H1 (cell line): ENCODE measurements around the gene RAB3B. TPM values are rescaled to one million over a fixed set of nuclear protein-coding genes. Genes with fewer than 3 reads are reported as not detected.

Experiments used
- CTCF ChIA-PET: fragments of 300-600 bp; sonication (Branson Sonifier 250); formaldehyde crosslinking; loops from one replicate; lab custom pipeline; 2021; ENCODE audit not compliant: partially characterized antibody; lab: Charles Lee
- POLR2A ChIA-PET: fragments of 300-600 bp; sonication (Branson Sonifier 250); formaldehyde crosslinking; loops from one replicate; lab custom pipeline; 2021; ENCODE audit warnings: inconsistent platforms; ENCODE audit not compliant: partially characterized antibody; lab: Charles Lee
- DNase-seq, 2 experiments: peaks; one replicate each; pipeline versions ENCODE4 v3.0.0 to v3.0.0-alpha.2; 2010 to 2022; ENCODE audit warnings: low spot score in 2 of 2, low read depth in 1 of 2, mixed read lengths in 1 of 2
- FAIRE-seq: peaks from 2 replicates; lab custom pipeline; 2011; peaks lifted over from hg19 to GRCh38; lab: Jason Lieb, UNC
- H2AFZ ChIP-seq: 2 replicates; pipeline ENCODE4 v1.8.1; 2012; ENCODE audit warnings: low read length, inconsistent platforms
- H2AK5ac ChIP-seq: 2 replicates; pipeline ENCODE4 v1.6.1; 2013; ENCODE audit warnings: low read depth, low read length
- H2BK120ac ChIP-seq: replicated peaks from 2 replicates; pipeline ENCODE3; 2013; ENCODE audit warnings: low read depth, low read length, inconsistent platforms
- H2BK12ac ChIP-seq: 2 replicates; pipeline ENCODE4 v1.6.1; 2013; ENCODE audit warnings: low read depth, low read length
- H2BK15ac ChIP-seq: 2 replicates; pipeline ENCODE4 v1.6.1; 2013; ENCODE audit warnings: low read length
- H2BK20ac ChIP-seq: 2 replicates; pipeline ENCODE4 v1.6.1; 2013; ENCODE audit warnings: low read length
- H2BK5ac ChIP-seq: 2 replicates; pipeline ENCODE4 v1.6.1; 2013; ENCODE audit warnings: low read depth, low read length
- H3K14ac ChIP-seq: 2 replicates; pipeline ENCODE4 v1.6.1; 2013; ENCODE audit warnings: inconsistent platforms; ENCODE audit not compliant: insufficient read length
- H3K18ac ChIP-seq: 2 replicates; pipeline ENCODE4 v1.6.1; 2013; ENCODE audit warnings: low read length; ENCODE audit errors: extremely low read depth
- H3K23ac ChIP-seq: 2 replicates; pipeline ENCODE4 v1.6.1; 2013; ENCODE audit warnings: inconsistent platforms; ENCODE audit not compliant: insufficient read length
- H3K23me2 ChIP-seq: 2 replicates; pipeline ENCODE4 v1.6.1; 2013; ENCODE audit warnings: low read depth, low read length
- H3K27ac ChIP-seq: 2 replicates; pipeline ENCODE4 v1.6.1; 2011; ENCODE audit warnings: low read depth, low read length, inconsistent platforms
- H3K27me3 ChIP-seq, 4 experiments: replicated peaks in 1 of 4; 1 replicate in 1 of 4; 2 replicates in 3 of 4; pipeline versions ENCODE4 v1.6.1 to v1.8.1; 2011 to 2013; ENCODE audit warnings: low read length in 3 of 4, mild to moderate bottlenecking in 3 of 4, inconsistent platforms in 2 of 4, mixed read lengths in 2 of 4, moderate library complexity in 1 of 4; ENCODE audit not compliant: control insufficient read depth in 3 of 4, insufficient read depth in 3 of 4; ENCODE audit errors: extremely low read depth in 1 of 4
- H3K36me3 ChIP-seq, 4 experiments: 2 replicates each; pipeline versions ENCODE4 v1.6.1 to v1.8.1; 2011 to 2013; ENCODE audit warnings: mild to moderate bottlenecking in 4 of 4, low read length in 3 of 4, moderate library complexity in 2 of 4, control low read depth in 1 of 4, inconsistent platforms in 1 of 4; ENCODE audit not compliant: insufficient read depth in 4 of 4, control insufficient read depth in 2 of 4
- H3K4ac ChIP-seq: replicated peaks from 2 replicates; pipeline ENCODE3; 2013; ENCODE audit warnings: low read length, low read depth, mixed read lengths, inconsistent platforms; ENCODE audit not compliant: insufficient read length
- H3K4me1 ChIP-seq, 4 experiments: replicated peaks in 1 of 4; 1 replicate in 1 of 4; 2 replicates in 3 of 4; pipeline versions ENCODE4 v1.6.1 to v1.8.1; 2011 to 2013; ENCODE audit warnings: low read length in 3 of 4, inconsistent platforms in 2 of 4, mixed read lengths in 1 of 4; ENCODE audit not compliant: insufficient read depth in 4 of 4, control insufficient read depth in 3 of 4
- H3K4me2 ChIP-seq, 2 experiments: 2 replicates each; pipeline versions ENCODE4 v1.6.1 to v1.8.1; 2011 to 2013; ENCODE audit warnings: low read depth in 2 of 2, low read length in 2 of 2, control low read depth in 1 of 2, inconsistent platforms in 1 of 2, mild to moderate bottlenecking in 1 of 2; ENCODE audit not compliant: insufficient read depth in 1 of 2
- H3K4me3 ChIP-seq, 4 experiments: fragments of 200-600, 300-600 bp in 1 of 4; sonication (generic), shearing (Covaris generic), sonication (Bioruptor Twin) in 1 of 4; 2 replicates each; pipeline versions ENCODE4 v1.5.1 to v1.8.1; 2011 to 2016; ENCODE audit warnings: low read length in 4 of 4, low read depth in 3 of 4, control low read depth in 2 of 4, inconsistent platforms in 2 of 4, mild to moderate bottlenecking in 2 of 4, mixed read lengths in 1 of 4, moderate library complexity in 1 of 4; ENCODE audit not compliant: insufficient read depth in 2 of 4; ENCODE audit errors: extremely low read depth in 1 of 4
- H3K56ac ChIP-seq: replicated peaks from 2 replicates; pipeline ENCODE3; 2013; ENCODE audit warnings: low read depth, mild to moderate bottlenecking, mixed read lengths, low read length, inconsistent platforms; ENCODE audit not compliant: insufficient read length
- H3K79me1 ChIP-seq: 2 replicates; pipeline ENCODE4 v1.6.1; 2013; ENCODE audit warnings: low read depth, low read length, control low read depth
- H3K79me2 ChIP-seq, 2 experiments: 2 replicates each; pipeline versions ENCODE4 v1.6.1 to v1.8.1; 2012 to 2013; ENCODE audit warnings: low read length in 2 of 2, mild to moderate bottlenecking in 2 of 2, inconsistent platforms in 1 of 2; ENCODE audit not compliant: insufficient read depth in 2 of 2, control insufficient read depth in 1 of 2
- H3K9ac ChIP-seq, 4 experiments: replicated peaks in 1 of 4; 1 replicate in 1 of 4; 2 replicates in 3 of 4; pipeline versions ENCODE4 v1.6.1 to v1.8.1; 2011 to 2013; ENCODE audit warnings: low read depth in 3 of 4, low read length in 3 of 4, control low read depth in 2 of 4, mild to moderate bottlenecking in 2 of 4, moderate library complexity in 2 of 4, inconsistent platforms in 1 of 4; ENCODE audit errors: extremely low read depth in 1 of 4
- H3K9me3 ChIP-seq, 2 experiments: 2 replicates each; pipeline versions ENCODE4 v1.6.1 to v1.8.1; 2012 to 2013; ENCODE audit warnings: mild to moderate bottlenecking in 2 of 2, moderate library complexity in 2 of 2, control low read depth in 1 of 2, inconsistent platforms in 1 of 2, low read depth in 1 of 2, low read length in 1 of 2, mixed read lengths in 1 of 2; ENCODE audit not compliant: insufficient read depth in 2 of 2
- H4K20me1 ChIP-seq, 2 experiments: replicated peaks in 1 of 2; 2 replicates each; pipeline versions ENCODE3 to v1.8.1; 2011 to 2013; ENCODE audit warnings: inconsistent platforms in 2 of 2, low read length in 2 of 2, mild to moderate bottlenecking in 1 of 2; ENCODE audit not compliant: insufficient read depth in 2 of 2, control insufficient read depth in 1 of 2
- H4K5ac ChIP-seq: 2 replicates; pipeline ENCODE4 v1.6.1; 2013; ENCODE audit warnings: low read length, low read depth, mixed read lengths, inconsistent platforms; ENCODE audit not compliant: insufficient read length
- H4K8ac ChIP-seq: 2 replicates; pipeline ENCODE4 v1.8.0; 2013; ENCODE audit warnings: mild to moderate bottlenecking, moderate library complexity, low read length, inconsistent platforms; ENCODE audit not compliant: insufficient read depth; ENCODE audit errors: extremely low read depth
- H4K91ac ChIP-seq: replicated peaks from 2 replicates; pipeline ENCODE3; 2013; ENCODE audit warnings: low read length, mixed read lengths, inconsistent platforms; ENCODE audit not compliant: insufficient read length
- BRCA1 ChIP-seq: IDR thresholded peaks from 2 replicates; pipeline ENCODE4 v1.6.1; 2012; ENCODE audit warnings: low read depth, low read length, improper control_type of control experiment
- CREB1 ChIP-seq: IDR thresholded peaks from 2 replicates; pipeline ENCODE4 v1.6.1; 2012; ENCODE audit warnings: inconsistent platforms
- EP300 ChIP-seq, 2 experiments: IDR thresholded peaks; 1 replicate in 1 of 2; 2 replicates in 1 of 2; pipeline ENCODE4 v1.6.1; 2011 to 2012; ENCODE audit warnings: low read depth in 2 of 2, low read length in 2 of 2, mild to moderate bottlenecking in 2 of 2, borderline replicate concordance in 1 of 2, inconsistent platforms in 1 of 2, moderate library complexity in 1 of 2
- GTF2F1 ChIP-seq: IDR thresholded peaks from 2 replicates; pipeline ENCODE4 v1.6.1; 2012; ENCODE audit warnings: low read depth, low read length, improper control_type of control experiment, borderline replicate concordance
- HDAC2 ChIP-seq, 2 experiments: fragments of 300-600 bp in 1 of 2; sonication (generic) in 1 of 2; IDR thresholded peaks; 2 replicates each; pipeline ENCODE4 v1.6.1; 2011 to 2012; ENCODE audit warnings: low read depth in 2 of 2, low read length in 2 of 2, mild to moderate bottlenecking in 2 of 2, moderate library complexity in 2 of 2, borderline replicate concordance in 1 of 2, inconsistent platforms in 1 of 2
- MAFK ChIP-seq: IDR thresholded peaks from 2 replicates; pipeline ENCODE4 v1.6.1; 2012; ENCODE audit warnings: low read depth, mild to moderate bottlenecking, improper control_type of control experiment, low read length
- POLR2A ChIP-seq, 2 experiments: IDR thresholded peaks; 1 replicate in 1 of 2; 2 replicates in 1 of 2; pipeline ENCODE4 v1.6.1; 2011; ENCODE audit warnings: low read depth in 2 of 2, low read length in 2 of 2, mild to moderate bottlenecking in 2 of 2; ENCODE audit errors: control extremely low read depth in 1 of 2
- RBBP5 ChIP-seq: IDR thresholded peaks from 2 replicates; pipeline ENCODE4 v1.7.1; 2012; ENCODE audit warnings: low read depth, mild to moderate bottlenecking, inconsistent platforms, low read length, moderate library complexity, borderline replicate concordance
- YY1 ChIP-seq: IDR thresholded peaks from 2 replicates; pipeline ENCODE4 v1.6.1; 2011; ENCODE audit warnings: low read depth, mild to moderate bottlenecking, low read length
- WGBS, 2 experiments: shearing (Covaris generic) in 1 of 2; methylation state at CpG; one replicate each; pipeline versions ENCODE4 v1.1.6 to v1.1.7; 2013 to 2015; ENCODE audit warnings: low lambda C conversion rate in 2 of 2, mixed read lengths in 2 of 2, inconsistent platforms in 1 of 2, low coverage in 1 of 2, missing lambda C conversion rate in 1 of 2; ENCODE audit not compliant: insufficient replicate concordance in 2 of 2, insufficient coverage in 1 of 2, insufficient read length in 1 of 2; ENCODE audit errors: extremely low coverage in 1 of 2, missing lambda C conversion rate in 1 of 2; 5-methylcytosine and 5-hydroxymethylcytosine counted together
- polyA plus RNA-seq, 7 experiments: library from polyadenylated mRNA; depleted of rRNA in 3 of 7; stranded (reverse) in 5 of 7; unstranded in 2 of 7; fragments of >200 nt in 5 of 7; fragments of 200-250 nt in 2 of 7; gene quantifications; 1 replicate in 5 of 7; 2 replicates in 1 of 7; 4 replicates in 1 of 7; pipeline versions ENCODE4 v1.2.1 to v1.2.3, GENCODE V29; 2011 to 2013; ENCODE audit warnings: missing spikeins in 2 of 7, mixed read lengths in 2 of 7
- total RNA-seq: library from RNA; stranded (reverse); fragmentation: NEBNext Ultra II Directional; extraction: Animal tissue kit (Norgen Biotek cat#: 25700); gene quantifications from 2 replicates; pipeline ENCODE4 v1.2.1, GENCODE V29; 2021

RAB3B gene
- total and polyA plus RNA-seq, 2 of the 8 experiments (the other 6 are each of a cell fraction or from before 2014, with no cell fraction given): 12.5 to 36.8 TPM

GRCh38 chr1:51950701-51951100, 39.8 kb downstream of the RAB3B start:
- no peak overlapping the region for H3K23ac ChIP-seq
- no peak overlapping the region for H3K4ac ChIP-seq
- H2BK20ac ChIP-seq: no peak overlapping the region
- H2AK5ac ChIP-seq: no peak overlapping the region
- 0 out of 2 replicates have a peak overlapping the region, but pooled peaks have one; percentile 5 for H3K27ac ChIP-seq
- H3K4me1 ChIP-seq: peaks cover 0 to 1% (median 0%) of the 10 kb centered on the region in 4 experiments; a peak in 3 of 7 replicates
- no peak overlapping the region for H4K91ac ChIP-seq
- no peaks in the 10 kb centered on the region for H3K23me2 ChIP-seq
- no peak overlapping the region for H2BK12ac ChIP-seq
- H3K4me2 ChIP-seq: no peak overlapping the region
- ChIA-PET CTCF (interaction anchor here (1.0 to 1.5 kb wide), 6 partner anchors 10 to 53 kb away, joined by 3 to 6 read pairs (median 4); no protein-coding TSS in a partner anchor), POLR2A (interaction anchor here (0.6 to 1.8 kb wide), 6 partner anchors 9 to 53 kb away, joined by 3 to 5 read pairs (median 3); no protein-coding TSS in a partner anchor)
- no peak overlapping the region for H3K56ac ChIP-seq
- H3K79me1 ChIP-seq: no peaks in the 10 kb centered on the region
- no peak overlapping the region for H4K8ac ChIP-seq
- no peak overlapping the region for H2AFZ ChIP-seq
- DNase-seq (no peak), FAIRE-seq (no peak)
- 92% methylated on average over 4 of the region's 4 CpGs; no CpG with 5 or more reads in 1 of the 2 experiments for WGBS, 2 experiments
- H3K14ac ChIP-seq: no peak overlapping the region
- no peaks in the 10 kb centered on the region for H3K27me3 ChIP-seq
- H2BK120ac ChIP-seq: no peak overlapping the region
- peaks cover 0 to 19% (median 0%) of the 10 kb centered on the region in 4 experiments; a peak in 3 of 8 replicates for H3K36me3 ChIP-seq
- no peaks in the 10 kb centered on the region for H4K20me1 ChIP-seq
- no peak overlapping the region for H2BK15ac ChIP-seq
- TF ChIP-seq EP300 (IDR thresholded peaks at IDR 0.05; ENCODE audit: borderline replicate concordance in 1 of 2, low read depth in 2 of 2, low read length in 2 of 2) (no peak), MAFK (no peak), BRCA1 (no peak), HDAC2 (IDR thresholded peaks at IDR 0.05; ENCODE audit: borderline replicate concordance in 1 of 2, low read depth in 2 of 2, low read length in 2 of 2) (no peak), CREB1 (no peak), POLR2A (IDR thresholded peaks at IDR 0.05; ENCODE audit: control extremely low read depth in 1 of 2, low read depth in 2 of 2, low read length in 2 of 2) (no peak), YY1 (no peak), GTF2F1 (no peak), RBBP5 (no peak)
- no peak overlapping the region for H3K18ac ChIP-seq
- no peak overlapping the region for H3K9ac ChIP-seq
- 0 out of 4 replicates have a peak, but pooled peaks cover 0 to 2% of the 10 kb centered on the region in 2 experiments for H3K79me2 ChIP-seq
- H3K9me3 ChIP-seq: no peaks in the 10 kb centered on the region
- no peak overlapping the region for H2BK5ac ChIP-seq
- no peak overlapping the region for H4K5ac ChIP-seq
- H3K4me3 ChIP-seq: no peak overlapping the region
